ENCODE measurements around the gene CCDC171.

CCDC171 gene

DNA sequence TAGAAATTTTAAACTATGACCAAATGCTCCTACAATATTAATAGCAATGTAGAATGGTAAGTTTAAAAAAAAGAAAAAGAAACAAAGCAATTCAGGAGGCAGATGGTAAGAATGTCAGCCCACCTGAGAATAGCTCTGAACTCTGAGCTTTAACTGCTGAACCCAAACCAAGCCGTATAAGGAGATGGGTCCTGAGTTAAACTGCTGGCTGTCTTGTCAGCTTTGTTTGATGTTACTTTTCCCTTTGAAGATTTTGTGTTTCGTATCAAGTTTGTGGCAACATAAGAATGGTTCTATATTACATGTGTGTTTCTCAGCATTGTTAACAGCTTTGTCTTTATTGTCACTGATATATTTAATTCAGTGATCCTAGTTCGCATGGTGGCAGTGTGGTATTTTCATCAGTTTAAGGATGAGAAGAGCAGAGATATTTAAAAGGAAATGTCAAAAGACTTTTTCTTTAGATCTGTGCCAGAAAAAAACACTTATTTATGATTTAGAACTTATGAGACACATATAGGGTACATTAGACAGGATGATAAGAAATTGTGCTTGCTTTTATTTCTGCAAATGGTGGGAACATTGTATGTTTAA is 390.1 kb downstream of the CCDC171 start:
- TF ChIP-seq EZH2phosphoT487 (IDR thresholded peaks at IDR 0.05; ENCODE audit: low read depth) = no peak
- TF ChIP-seq, protein P1, sequence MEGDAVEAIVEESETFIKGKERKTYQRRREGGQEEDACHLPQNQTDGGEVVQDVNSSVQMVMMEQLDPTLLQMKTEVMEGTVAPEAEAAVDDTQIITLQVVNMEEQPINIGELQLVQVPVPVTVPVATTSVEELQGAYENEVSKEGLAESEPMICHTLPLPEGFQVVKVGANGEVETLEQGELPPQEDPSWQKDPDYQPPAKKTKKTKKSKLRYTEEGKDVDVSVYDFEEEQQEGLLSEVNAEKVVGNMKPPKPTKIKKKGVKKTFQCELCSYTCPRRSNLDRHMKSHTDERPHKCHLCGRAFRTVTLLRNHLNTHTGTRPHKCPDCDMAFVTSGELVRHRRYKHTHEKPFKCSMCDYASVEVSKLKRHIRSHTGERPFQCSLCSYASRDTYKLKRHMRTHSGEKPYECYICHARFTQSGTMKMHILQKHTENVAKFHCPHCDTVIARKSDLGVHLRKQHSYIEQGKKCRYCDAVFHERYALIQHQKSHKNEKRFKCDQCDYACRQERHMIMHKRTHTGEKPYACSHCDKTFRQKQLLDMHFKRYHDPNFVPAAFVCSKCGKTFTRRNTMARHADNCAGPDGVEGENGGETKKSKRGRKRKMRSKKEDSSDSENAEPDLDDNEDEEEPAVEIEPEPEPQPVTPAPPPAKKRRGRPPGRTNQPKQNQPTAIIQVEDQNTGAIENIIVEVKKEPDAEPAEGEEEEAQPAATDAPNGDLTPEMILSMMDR (IDR thresholded peaks at IDR 0.05; ENCODE audit: low read depth, low read length) = no peak
- Histone ChIP-seq H3K27ac (ENCODE audit: low read length) (no peak overlapping the region), H2AFZ (ENCODE audit: low read depth, low read length) (no peak overlapping the region), H3K9me3 (ENCODE audit: insufficient read depth, low read length) (no peaks in the 10 kb centered on the region), H3K9ac (ENCODE audit: low read length) (no peak overlapping the region), H3K4me1 (ENCODE audit: low read length) (no peaks in the 10 kb centered on the region), H3K79me2 (ENCODE audit: low read length) (no peaks in the 10 kb centered on the region), H3K36me3 (replicated peaks; ENCODE audit: low read depth, low read length) (no peaks in the 10 kb centered on the region), H3K4me2 (ENCODE audit: low read length) (no peak overlapping the region), H4K20me1 (ENCODE audit: insufficient read depth, low read length) (no peaks in the 10 kb centered on the region), H3K27me3 (ENCODE audit: low read depth, low read length) (no peaks in the 10 kb centered on the region), H3K4me3 (ENCODE audit: low read length) (no peak overlapping the region)

DNA sequence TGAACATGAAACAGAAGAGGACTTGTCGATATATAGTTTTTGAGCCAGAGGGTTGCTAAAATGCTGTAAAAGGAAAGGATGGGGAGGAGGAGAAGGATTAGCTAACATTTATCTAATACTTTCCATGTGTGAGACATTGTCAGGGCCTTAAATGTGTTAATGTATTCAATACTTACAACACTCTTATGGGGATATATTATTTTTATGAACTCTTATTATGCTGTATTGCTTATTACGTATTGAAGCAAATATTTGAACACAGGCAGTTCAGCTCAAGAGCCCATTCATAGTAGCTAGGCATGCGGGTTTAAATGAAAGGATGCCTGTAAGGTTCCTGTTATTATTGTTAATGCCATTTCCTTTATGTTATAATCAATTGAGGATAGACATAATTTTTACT is 391.5 kb downstream of the CCDC171 start:
- no peak overlapping the region for H3K27ac ChIP-seq (ENCODE audit: low read length)
- H4K20me1 ChIP-seq (ENCODE audit: insufficient read depth, low read length) = no peaks in the 10 kb centered on the region
- no peaks in the 10 kb centered on the region for H3K36me3 ChIP-seq (replicated peaks; ENCODE audit: low read depth, low read length)
- no peaks in the 10 kb centered on the region for H3K4me1 ChIP-seq (ENCODE audit: low read length)
- no peaks in the 10 kb centered on the region for H3K9me3 ChIP-seq (ENCODE audit: insufficient read depth, low read length)
- no peak overlapping the region for H3K4me3 ChIP-seq (ENCODE audit: low read length)
- no peaks in the 10 kb centered on the region for H3K79me2 ChIP-seq (ENCODE audit: low read length)
- H3K9ac ChIP-seq (ENCODE audit: low read length) = no peak overlapping the region
- H3K27me3 ChIP-seq (ENCODE audit: low read depth, low read length) = no peaks in the 10 kb centered on the region
- H3K4me2 ChIP-seq (ENCODE audit: low read length) = no peak overlapping the region
- TF ChIP-seq, protein P1 (IDR thresholded peaks at IDR 0.05; ENCODE audit: low read depth, low read length) = no peak
- no peak for TF ChIP-seq EZH2phosphoT487 (IDR thresholded peaks at IDR 0.05; ENCODE audit: low read depth)
- no peak overlapping the region for H2AFZ ChIP-seq (ENCODE audit: low read depth, low read length)

DNA sequence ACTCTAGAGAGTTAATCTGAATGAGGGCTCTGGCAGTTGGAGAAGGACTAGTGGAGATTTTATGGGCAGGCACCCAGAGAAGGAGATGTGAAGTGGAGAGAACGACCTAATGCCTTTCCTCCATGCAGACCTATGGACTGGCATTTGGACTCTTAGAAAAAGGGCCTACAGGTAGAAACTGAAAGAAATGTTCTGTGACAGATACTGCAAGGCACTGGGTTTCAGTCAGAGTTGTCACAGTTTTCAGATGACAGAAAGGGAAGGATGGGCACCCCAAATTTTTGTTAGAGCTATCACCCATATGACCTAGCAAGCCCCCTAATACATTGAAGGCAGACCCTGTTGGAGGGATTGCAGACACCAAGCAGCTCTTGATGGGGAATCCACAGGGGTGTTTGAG is 406.8 kb downstream of the CCDC171 start:
- Histone ChIP-seq H3K9me3 (ENCODE audit: insufficient read depth, low read length) (no peaks in the 10 kb centered on the region), H3K79me2 (ENCODE audit: low read length) (no peaks in the 10 kb centered on the region), H3K27me3 (ENCODE audit: low read depth, low read length) (no peaks in the 10 kb centered on the region), H3K4me1 (ENCODE audit: low read length) (no peaks in the 10 kb centered on the region), H3K9ac (ENCODE audit: low read length) (no peak overlapping the region), H3K4me3 (ENCODE audit: low read length) (no peak overlapping the region), H3K36me3 (replicated peaks; ENCODE audit: low read depth, low read length) (no peaks in the 10 kb centered on the region), H4K20me1 (ENCODE audit: insufficient read depth, low read length) (no peaks in the 10 kb centered on the region), H2AFZ (ENCODE audit: low read depth, low read length) (no peak overlapping the region), H3K4me2 (ENCODE audit: low read length) (no peak overlapping the region), H3K27ac (ENCODE audit: low read length) (no peak overlapping the region)
- no peak for TF ChIP-seq EZH2phosphoT487 (IDR thresholded peaks at IDR 0.05; ENCODE audit: low read depth)

DNA sequence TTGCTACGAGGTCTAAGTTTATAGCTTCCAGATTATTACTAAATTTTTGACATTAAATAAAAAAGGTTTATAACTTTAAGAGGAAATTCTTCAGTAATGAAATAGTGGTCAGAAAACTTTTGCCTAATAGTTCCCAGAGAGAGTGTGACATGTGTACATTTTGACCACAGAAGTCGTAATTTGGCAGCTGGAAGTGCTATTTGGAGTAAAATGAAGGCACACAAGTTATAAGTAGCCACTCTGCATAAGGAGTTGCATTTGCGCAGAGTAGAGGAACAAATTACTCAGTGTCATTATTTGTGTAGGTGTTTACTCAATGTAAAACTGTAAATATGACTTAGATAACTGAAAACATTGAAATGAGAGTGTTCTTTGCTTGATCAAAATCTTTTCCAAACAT is 408.4 kb downstream of the CCDC171 start:
- no peaks in the 10 kb centered on the region for H3K36me3 ChIP-seq (replicated peaks; ENCODE audit: low read depth, low read length)
- H3K27me3 ChIP-seq (ENCODE audit: low read depth, low read length) = no peaks in the 10 kb centered on the region
- H3K4me1 ChIP-seq (ENCODE audit: low read length) = no peaks in the 10 kb centered on the region
- H3K4me3 ChIP-seq (ENCODE audit: low read length) = no peak overlapping the region
- no peak overlapping the region for H2AFZ ChIP-seq (ENCODE audit: low read depth, low read length)
- no peak overlapping the region for H3K9ac ChIP-seq (ENCODE audit: low read length)
- H3K9me3 ChIP-seq (ENCODE audit: insufficient read depth, low read length) = no peaks in the 10 kb centered on the region
- H3K27ac ChIP-seq (ENCODE audit: low read length) = no peak overlapping the region
- TF ChIP-seq, protein P1 (IDR thresholded peaks at IDR 0.05; ENCODE audit: low read depth, low read length) = no peak
- TF ChIP-seq EZH2phosphoT487 (IDR thresholded peaks at IDR 0.05; ENCODE audit: low read depth) = no peak
- H3K79me2 ChIP-seq (ENCODE audit: low read length) = no peaks in the 10 kb centered on the region
- no peak overlapping the region for H3K4me2 ChIP-seq (ENCODE audit: low read length)
- H4K20me1 ChIP-seq (ENCODE audit: insufficient read depth, low read length) = no peaks in the 10 kb centered on the region
